Measurements from ENCODE around the gene TMEM135. TPM values are rescaled to one million over a fixed set of nuclear protein-coding genes. Genes with fewer than 3 reads are reported as not detected.
A peak's percentile ranks its signal among the peaks of the same experiment; 100 is the strongest.

Gene TMEM135
- polyA plus RNA-seq, 4 donors, result 29.7 to 44.1 (median 38.0) TPM

GRCh38 chr11:87330187-87330601 is 292.5 kb downstream of the TMEM135 start:
- no peak for DNase-seq (ENCODE audit: low read depth in 4 of 4, low spot score in 2 of 4)

- no peak for DNase-seq (ENCODE audit: low read depth in 4 of 4, low spot score in 2 of 4)
Observed at GRCh38 chr11:87331273-87331672, 293.5 kb downstream of the TMEM135 start.

- no peak for DNase-seq (ENCODE audit: low read depth in 4 of 4, low spot score in 2 of 4)
Observed at GRCh38 chr11:87338046-87338639, 300.4 kb downstream of the TMEM135 start.

GRCh38 chr11:87339416-87339815 is 301.7 kb downstream of the TMEM135 start:
- no peak for DNase-seq (ENCODE audit: low read depth in 4 of 4, low spot score in 2 of 4)

- no peak for DNase-seq (ENCODE audit: low read depth in 4 of 4, low spot score in 2 of 4)
Observed at GRCh38 chr11:87347441-87347840, 309.7 kb downstream of the TMEM135 start.

GRCh38 chr11:87347854-87348253 is 310.1 kb downstream of the TMEM135 start:
- no peak for DNase-seq (ENCODE audit: low read depth in 4 of 4, low spot score in 2 of 4)

- DNase-seq (ENCODE audit: low read depth in 4 of 4, low spot score in 2 of 4), result no peak
Observed at GRCh38 chr11:87351676-87352075, 313.9 kb downstream of the TMEM135 start.

- DNase-seq (ENCODE audit: low read depth in 4 of 4, low spot score in 2 of 4), result peak in 2 of 4 donors; percentile 49 to 50
Observed at GRCh38 chr11:87352759-87353707, 315.3 kb downstream of the TMEM135 start.

GRCh38 chr11:87353771-87354345 is 316.1 kb downstream of the TMEM135 start:
- no peak for DNase-seq (ENCODE audit: low read depth in 4 of 4, low spot score in 2 of 4)

GRCh38 chr11:87355596-87355995 is 317.9 kb downstream of the TMEM135 start:
- no peak for DNase-seq (ENCODE audit: low read depth in 4 of 4, low spot score in 2 of 4)

GRCh38 chr11:87356428-87356827 is 318.7 kb downstream of the TMEM135 start:
- DNase-seq (ENCODE audit: low read depth in 4 of 4, low spot score in 2 of 4), result no peak

GRCh38 chr11:87358461-87358860 is 320.7 kb downstream of the TMEM135 start:
- DNase-seq (ENCODE audit: low read depth in 4 of 4, low spot score in 2 of 4), result no peak

GRCh38 chr11:87359401-87359800 is 321.7 kb downstream of the TMEM135 start:
- DNase-seq (ENCODE audit: low read depth in 4 of 4, low spot score in 2 of 4), result no peak

- no peak for DNase-seq (ENCODE audit: low read depth in 4 of 4, low spot score in 2 of 4)
Observed at GRCh38 chr11:87361891-87362290, 324.2 kb downstream of the TMEM135 start.

GRCh38 chr11:87366346-87366745 is 328.6 kb downstream of the TMEM135 start:
- DNase-seq (ENCODE audit: low read depth in 4 of 4, low spot score in 2 of 4), result no peak

- no peak for DNase-seq (ENCODE audit: low read depth in 4 of 4, low spot score in 2 of 4)
Observed at GRCh38 chr11:87366763-87367405, 329.1 kb downstream of the TMEM135 start.

- DNase-seq (ENCODE audit: low read depth in 4 of 4, low spot score in 2 of 4), result no peak
Observed at GRCh38 chr11:87368151-87368550, 330.4 kb downstream of the TMEM135 start.

- no peak for DNase-seq (ENCODE audit: low read depth in 4 of 4, low spot score in 2 of 4)
Observed at GRCh38 chr11:87368858-87369480, 331.2 kb downstream of the TMEM135 start.

- no peak for DNase-seq (ENCODE audit: low read depth in 4 of 4, low spot score in 2 of 4)
Observed at GRCh38 chr11:87369888-87370287, 332.2 kb downstream of the TMEM135 start.

- DNase-seq (ENCODE audit: low read depth in 4 of 4, low spot score in 2 of 4), result no peak
Observed at GRCh38 chr11:87372065-87372464, 334.3 kb downstream of the TMEM135 start.

All from left renal cortex interstitium (tissue), 4 donors.